ENCODE measurements around the gene TEX19. TPM values are rescaled to one million over a fixed set of nuclear protein-coding genes. Genes with fewer than 3 reads are reported as not detected.

Gene TEX19
- total and polyA plus RNA-seq, 9 of the 15 experiments (the other 6 are each of a cell fraction or from before 2014, with no cell fraction given) = 0.10 to 4.9 (median 1.9) TPM

GRCh38 chr17:82348434-82348833 is 10.6 kb upstream of the TEX19 start:
- Histone ChIP-seq H3K9me3 (replicated peaks; ENCODE audit: control insufficient read depth, insufficient read depth, low read depth, low read length) (no peaks in the 10 kb centered on the region), H3K9ac (ENCODE audit: insufficient read depth in 1 of 2, low read depth in 2 of 2, low read length in 2 of 2) (no peak overlapping the region; a peak in 1 of 4 replicates), H3K4me3 (no peak overlapping the region), H2AFZ (ENCODE audit: low read depth, low read length) (no peak overlapping the region), H3K4me1 (replicated peaks in 1 of 2; ENCODE audit: control insufficient read depth in 2 of 2, insufficient read depth in 2 of 2, low read length in 2 of 2) (peaks cover 42 to 81% of the 10 kb centered on the region in 2 experiments), H3K36me3 (ENCODE audit: control insufficient read depth, insufficient read depth, low read length) (no peaks in the 10 kb centered on the region), H3K4me2 (ENCODE audit: insufficient read depth, low read length) (no peak overlapping the region), H3K27ac (ENCODE audit: extremely low read depth, low read depth, low read length) (no peak overlapping the region), H3K27me3 (ENCODE audit: control insufficient read depth in 2 of 2, insufficient read depth in 2 of 2, low read length in 2 of 2) (no peaks in the 10 kb centered on the region), H3K79me2 (ENCODE audit: control insufficient read depth, insufficient read depth, low read length) (no peaks in the 10 kb centered on the region), H3K9me1 (ENCODE audit: control insufficient read depth, insufficient read depth, low read length) (no peaks in the 10 kb centered on the region), H4K20me1 (replicated peaks; ENCODE audit: control insufficient read depth, insufficient read depth, low read length) (no peaks in the 10 kb centered on the region)
- 57% methylated on average over 7 of the region's 9 CpGs for WGBS (ENCODE audit: insufficient coverage, low coverage, missing lambda C conversion rate)
- BruUV-seq (replicated peaks) = no TSS peak
- no peak for ATAC-seq
- CTCF ChIA-PET (ENCODE audit: low intra/inter-chr PET ratio) = no interaction called here
- POLR2A ChIA-PET = interaction anchor here (0.6 to 1.7 kb wide), 4 partner anchors 9 to 69 kb away, joined by 3 to 4 read pairs (median 4); partner anchors contain the start of gene HEXD
- in situ Hi-C loops (cut with MboI) (no loop called here), intact Hi-C loops (cut with micrococcal nuclease) (loop anchor here (10.0 kb wide), 1 partner anchor 314 kb away; the partner anchor contains the start of genes DCXR and RAC3)
- FAIRE-seq = no peak
- DNase-seq (ENCODE audit: extremely low read depth in 1 of 4, low spot score in 3 of 4) = no peak
- TF ChIP-seq, protein P1, sequence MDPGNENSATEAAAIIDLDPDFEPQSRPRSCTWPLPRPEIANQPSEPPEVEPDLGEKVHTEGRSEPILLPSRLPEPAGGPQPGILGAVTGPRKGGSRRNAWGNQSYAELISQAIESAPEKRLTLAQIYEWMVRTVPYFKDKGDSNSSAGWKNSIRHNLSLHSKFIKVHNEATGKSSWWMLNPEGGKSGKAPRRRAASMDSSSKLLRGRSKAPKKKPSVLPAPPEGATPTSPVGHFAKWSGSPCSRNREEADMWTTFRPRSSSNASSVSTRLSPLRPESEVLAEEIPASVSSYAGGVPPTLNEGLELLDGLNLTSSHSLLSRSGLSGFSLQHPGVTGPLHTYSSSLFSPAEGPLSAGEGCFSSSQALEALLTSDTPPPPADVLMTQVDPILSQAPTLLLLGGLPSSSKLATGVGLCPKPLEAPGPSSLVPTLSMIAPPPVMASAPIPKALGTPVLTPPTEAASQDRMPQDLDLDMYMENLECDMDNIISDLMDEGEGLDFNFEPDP (CRISPR knock-in tag; IDR thresholded peaks at IDR 0.05) = no peak
- TF ChIP-seq RUNX1 (IDR thresholded peaks at IDR 0.05; ENCODE audit: low read depth) = no peak
- no peak for TF ChIP-seq ZBTB7A (IDR thresholded peaks at IDR 0.05; ENCODE audit: borderline replicate concordance, control insufficient read depth, low read depth, low read length)
- no peak for TF ChIP-seq ETV1 (tag; conservative IDR thresholded peaks at IDR 0.05; ENCODE audit: low read depth)
- TF ChIP-seq THRAP3 (IDR thresholded peaks at IDR 0.05; ENCODE audit: borderline replicate concordance) = no peak
- TF ChIP-seq ZNF699 (CRISPR knock-in tag; IDR thresholded peaks at IDR 0.05; ENCODE audit: insufficient replicate concordance) = no peak
- TF ChIP-seq EP400 (IDR thresholded peaks at IDR 0.05) = no peak
- TF ChIP-seq MYBL2 (IDR thresholded peaks at IDR 0.05; ENCODE audit: low read depth) = no peak
- TF ChIP-seq MYBL2 (CRISPR knock-in tag; IDR thresholded peaks at IDR 0.05; ENCODE audit: borderline replicate concordance) = no peak
- TF ChIP-seq SNRNP70 (optimal IDR thresholded peaks at IDR 0.05; ENCODE audit: low read depth, low read length) = no peak
- TF ChIP-seq DACH1 (IDR thresholded peaks at IDR 0.05; ENCODE audit: partially characterized antibody) = no peak
- TF ChIP-seq TAL1 (IDR thresholded peaks at IDR 0.05) = no peak
- no peak for TF ChIP-seq TCF7L2 (IDR thresholded peaks at IDR 0.05; ENCODE audit: low read depth, low read length)
- TF ChIP-seq ZNF507 (tag; conservative IDR thresholded peaks at IDR 0.05) = no peak
- TF ChIP-seq ESRRA (IDR thresholded peaks at IDR 0.05; ENCODE audit: borderline replicate concordance, low read depth) = no peak
- no peak for TF ChIP-seq GTF3C2 (IDR thresholded peaks at IDR 0.05; ENCODE audit: borderline replicate concordance, extremely low read depth, insufficient read length)
